Activated naive CD8-positive, alpha-beta T cell treated with anti-CD3 and anti-CD28 coated beads, Interleukin-2, amount 10 ng/mL, durations not matched to agents 7 days and 5 days (primary cell): Measurements from ENCODE around the gene UBB. TPM values are rescaled to one million over a fixed set of nuclear protein-coding genes. Genes with fewer than 3 reads are reported as not detected.

Experiments
- ATAC-seq: fragments of 150-1000 bp; cut with Tn5 transposase; one replicate; pipeline ENCODE4 v1.10.0; 2021; ENCODE audit warnings: low read depth, moderate library complexity
- POLR2A ChIA-PET: fragments of 350-600 bp; sonication (Branson Sonifier 250); formaldehyde crosslinking; loops from one replicate; lab custom pipeline; 2021; ENCODE audit warnings: antibody characterized with exemption; lab: Charles Lee
- DNase-seq: peaks from one replicate; pipeline ENCODE4 v3.0.0; 2021
- H3K27ac Mint-ChIP-seq: one replicate; pipeline ENCODE4 v1.8.0; 2022; ENCODE audit warnings: mild to moderate bottlenecking, mixed read lengths
- H3K27me3 Mint-ChIP-seq: one replicate; pipeline ENCODE4 v1.8.0; 2022; ENCODE audit warnings: mild to moderate bottlenecking, moderate library complexity, mixed read lengths
- H3K36me3 Mint-ChIP-seq: one replicate; pipeline ENCODE4 v1.8.0; 2021; ENCODE audit warnings: mild to moderate bottlenecking, mixed read lengths
- H3K4me1 Mint-ChIP-seq: one replicate; pipeline ENCODE4 v1.8.0; 2021; ENCODE audit warnings: mixed read lengths
- H3K4me3 Mint-ChIP-seq: one replicate; pipeline ENCODE4 v1.8.0; 2022; ENCODE audit warnings: mild to moderate bottlenecking, moderate library complexity, mixed read lengths
- H3K9me3 Mint-ChIP-seq: one replicate; pipeline ENCODE4 v1.8.0; 2021; ENCODE audit warnings: mixed read lengths
- total RNA-seq, 2 experiments: library from RNA; stranded (reverse); gene quantifications; one replicate each; pipeline ENCODE4 v1.2.3, GENCODE V29; 2021

The UBB gene
- total RNA-seq, 2 experiments from 2014 or later, result 1,069 to 1,087 TPM

- POLR2A ChIA-PET, result interaction anchor here (0.5 to 6.3 kb wide), 18 partner anchors 12 to 416 kb away, joined by 3 to 69 read pairs (median 6); partner anchors contain the start of genes CENPV, NCOR1, TTC19 and UBB
- Mint-ChIP-seq H3K4me1 (peaks cover 36% of the 10 kb centered on the region), H3K4me3 (peak within 1 kb of the TSS; percentile 99), H3K9me3 (no peaks in the 10 kb centered on the region), H3K27me3 (no peaks in the 10 kb centered on the region), H3K27ac (peak within 1 kb of the TSS; percentile 99), H3K36me3 (peaks cover 21% of the 10 kb centered on the region)
- DNase-seq (peak; percentile 75), ATAC-seq (peak; percentile 52)
Measured at GRCh38 chr17:16415031-16415924, 34.4 kb downstream of the UBB start, which contains the start of gene TRPV2. TRPV2 (plus strand) TSS chr17:16415571; CDS start chr17:16417669, 2,098 bp downstream.

GRCh38 chr17:16417399-16417798, 36.5 kb downstream of the UBB start:
- DNase-seq (no peak), ATAC-seq (no peak)
- Mint-ChIP-seq H3K27me3 (no peaks in the 10 kb centered on the region), H3K27ac (peak overlapping the region; percentile 99), H3K36me3 (peaks cover 28% of the 10 kb centered on the region), H3K9me3 (no peaks in the 10 kb centered on the region), H3K4me3 (peak overlapping the region; percentile 99), H3K4me1 (peaks cover 37% of the 10 kb centered on the region)
- POLR2A ChIA-PET, result interaction anchor here (2.4 to 6.3 kb wide), 4 partner anchors 15 to 119 kb away, joined by 12 to 69 read pairs (median 36); partner anchors contain the start of gene UBB

- H3K36me3 Mint-ChIP-seq, result peaks cover 29% of the 10 kb centered on the region
- no peaks in the 10 kb centered on the region for H3K9me3 Mint-ChIP-seq
- POLR2A ChIA-PET, result interaction anchor here (1.2 to 6.3 kb wide), 6 partner anchors 14 to 37 kb away, joined by 3 to 69 read pairs (median 10); partner anchors contain the start of gene UBB
- H3K4me3 Mint-ChIP-seq, result peak overlapping the region; percentile 73
- H3K27ac Mint-ChIP-seq, result peak overlapping the region; percentile 31
- no peaks in the 10 kb centered on the region for H3K27me3 Mint-ChIP-seq
- H3K4me1 Mint-ChIP-seq, result peaks cover 36% of the 10 kb centered on the region
- ATAC-seq (no peak), DNase-seq (no peak)
Measured at GRCh38 chr17:16417896-16418684, 37.2 kb downstream of the UBB start.

- DNase-seq (no peak), ATAC-seq (no peak)
- H3K27me3 Mint-ChIP-seq, result no peaks in the 10 kb centered on the region
- peak overlapping the region; percentile 31 for H3K27ac Mint-ChIP-seq
- H3K36me3 Mint-ChIP-seq, result peaks cover 29% of the 10 kb centered on the region
- peaks cover 35% of the 10 kb centered on the region for H3K4me1 Mint-ChIP-seq
- peak overlapping the region; percentile 73 for H3K4me3 Mint-ChIP-seq
- POLR2A ChIA-PET, result interaction anchor here (0.6 to 6.3 kb wide), 5 partner anchors 9 to 38 kb away, joined by 3 to 69 read pairs (median 4); partner anchors contain the start of gene UBB
- no peaks in the 10 kb centered on the region for H3K9me3 Mint-ChIP-seq
Measured at GRCh38 chr17:16418685-16419068, 37.8 kb downstream of the UBB start.

GRCh38 chr17:16419074-16419928, 38.4 kb downstream of the UBB start:
- POLR2A ChIA-PET, result interaction anchor here (0.6 to 6.3 kb wide), 5 partner anchors 9 to 38 kb away, joined by 3 to 69 read pairs (median 4); partner anchors contain the start of gene UBB
- no peaks in the 10 kb centered on the region for H3K27me3 Mint-ChIP-seq
- H3K9me3 Mint-ChIP-seq, result no peaks in the 10 kb centered on the region
- peak overlapping the region; percentile 31 for H3K27ac Mint-ChIP-seq
- ATAC-seq (peak; percentile 14), DNase-seq (no peak)
- peaks cover 33% of the 10 kb centered on the region for H3K4me1 Mint-ChIP-seq
- peaks cover 28% of the 10 kb centered on the region for H3K36me3 Mint-ChIP-seq
- H3K4me3 Mint-ChIP-seq, result peak overlapping the region; percentile 73

GRCh38 chr17:16419929-16420271, 39.0 kb downstream of the UBB start:
- no peak for ATAC-seq
- DNase-seq, result peak; percentile 57
- Mint-ChIP-seq H3K27me3 (no peaks in the 10 kb centered on the region), H3K4me1 (peaks cover 29% of the 10 kb centered on the region), H3K4me3 (peak overlapping the region; percentile 73), H3K27ac (no peak overlapping the region), H3K36me3 (peaks cover 28% of the 10 kb centered on the region), H3K9me3 (no peaks in the 10 kb centered on the region)
- POLR2A ChIA-PET, result interaction anchor here (1.8 to 6.3 kb wide), 2 partner anchors 18 to 39 kb away, joined by 9 to 69 read pairs; partner anchors contain the start of gene UBB

GRCh38 chr17:16422416-16422815, 41.5 kb downstream of the UBB start:
- H3K36me3 Mint-ChIP-seq, result peaks cover 29% of the 10 kb centered on the region
- ATAC-seq (no peak), DNase-seq (no peak)
- H3K27ac Mint-ChIP-seq, result no peak overlapping the region
- H3K27me3 Mint-ChIP-seq, result no peaks in the 10 kb centered on the region
- POLR2A ChIA-PET, result no interaction called here
- no peak overlapping the region for H3K4me3 Mint-ChIP-seq
- H3K9me3 Mint-ChIP-seq, result no peaks in the 10 kb centered on the region
- H3K4me1 Mint-ChIP-seq, result peaks cover 25% of the 10 kb centered on the region

- ATAC-seq (no peak), DNase-seq (no peak)
- Mint-ChIP-seq H3K4me3 (no peak overlapping the region), H3K9me3 (no peaks in the 10 kb centered on the region), H3K27me3 (no peaks in the 10 kb centered on the region), H3K27ac (no peak overlapping the region), H3K4me1 (peaks cover 20% of the 10 kb centered on the region), H3K36me3 (peaks cover 25% of the 10 kb centered on the region)
- POLR2A ChIA-PET, result interaction anchor here (0.9 kb wide), 1 partner anchor 43 kb away, joined by 3 read pairs; the partner anchor contains the start of gene UBB
Measured at GRCh38 chr17:16423226-16423872, 42.5 kb downstream of the UBB start.

GRCh38 chr17:16425202-16425601, 44.3 kb downstream of the UBB start:
- H3K27me3 Mint-ChIP-seq, result no peaks in the 10 kb centered on the region
- H3K36me3 Mint-ChIP-seq, result peaks cover 18% of the 10 kb centered on the region
- POLR2A ChIA-PET, result interaction anchor here (0.9 to 1.8 kb wide), 2 partner anchors 9 to 13 kb away, joined by 3 to 8 read pairs; no protein-coding TSS in a partner anchor

GRCh38 chr17:16425698-16426659, 45.1 kb downstream of the UBB start:
- POLR2A ChIA-PET, result interaction anchor here (0.5 to 1.8 kb wide), 3 partner anchors 10 to 15 kb away, joined by 3 to 8 read pairs (median 3); no protein-coding TSS in a partner anchor
- DNase-seq, result no peak
- H3K9me3 Mint-ChIP-seq, result no peaks in the 10 kb centered on the region

More at GRCh38 chr17:16425202-16425601, 44.3 kb downstream of the UBB start:
- Mint-ChIP-seq H3K4me1 (peaks cover 4% of the 10 kb centered on the region), H3K27ac (no peak overlapping the region), H3K4me3 (no peak overlapping the region), H3K9me3 (no peaks in the 10 kb centered on the region)
- ATAC-seq (no peak), DNase-seq (no peak)

GRCh38 chr17:16427020-16427419, 46.1 kb downstream of the UBB start:
- POLR2A ChIA-PET, result interaction anchor here (0.5 to 4.0 kb wide), 5 partner anchors 9 to 46 kb away, joined by 3 to 20 read pairs (median 3); partner anchors contain the start of gene UBB
- H3K27me3 Mint-ChIP-seq, result no peaks in the 10 kb centered on the region
- no peak for ATAC-seq
- no peak overlapping the region for H3K4me3 Mint-ChIP-seq
- peaks cover 2% of the 10 kb centered on the region for H3K4me1 Mint-ChIP-seq
- H3K9me3 Mint-ChIP-seq, result no peaks in the 10 kb centered on the region
- H3K36me3 Mint-ChIP-seq, result peaks cover 14% of the 10 kb centered on the region
- no peak for DNase-seq
- no peak overlapping the region for H3K27ac Mint-ChIP-seq

More at GRCh38 chr17:16425698-16426659, 45.1 kb downstream of the UBB start:
- no peak overlapping the region for H3K4me3 Mint-ChIP-seq
- H3K27me3 Mint-ChIP-seq, result no peaks in the 10 kb centered on the region
- H3K4me1 Mint-ChIP-seq, result peaks cover 4% of the 10 kb centered on the region
- H3K36me3 Mint-ChIP-seq, result peaks cover 14% of the 10 kb centered on the region
- ATAC-seq, result no peak
- no peak overlapping the region for H3K27ac Mint-ChIP-seq
